ENCODE data around the gene CENPT. TPM values are rescaled to one million over a fixed set of nuclear protein-coding genes. Genes with fewer than 3 reads are reported as not detected.

Gene CENPT, protein sequence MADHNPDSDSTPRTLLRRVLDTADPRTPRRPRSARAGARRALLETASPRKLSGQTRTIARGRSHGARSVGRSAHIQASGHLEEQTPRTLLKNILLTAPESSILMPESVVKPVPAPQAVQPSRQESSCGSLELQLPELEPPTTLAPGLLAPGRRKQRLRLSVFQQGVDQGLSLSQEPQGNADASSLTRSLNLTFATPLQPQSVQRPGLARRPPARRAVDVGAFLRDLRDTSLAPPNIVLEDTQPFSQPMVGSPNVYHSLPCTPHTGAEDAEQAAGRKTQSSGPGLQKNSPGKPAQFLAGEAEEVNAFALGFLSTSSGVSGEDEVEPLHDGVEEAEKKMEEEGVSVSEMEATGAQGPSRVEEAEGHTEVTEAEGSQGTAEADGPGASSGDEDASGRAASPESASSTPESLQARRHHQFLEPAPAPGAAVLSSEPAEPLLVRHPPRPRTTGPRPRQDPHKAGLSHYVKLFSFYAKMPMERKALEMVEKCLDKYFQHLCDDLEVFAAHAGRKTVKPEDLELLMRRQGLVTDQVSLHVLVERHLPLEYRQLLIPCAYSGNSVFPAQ
- 20.6 and 27.5 TPM in 2 replicates for total RNA-seq

DNA sequence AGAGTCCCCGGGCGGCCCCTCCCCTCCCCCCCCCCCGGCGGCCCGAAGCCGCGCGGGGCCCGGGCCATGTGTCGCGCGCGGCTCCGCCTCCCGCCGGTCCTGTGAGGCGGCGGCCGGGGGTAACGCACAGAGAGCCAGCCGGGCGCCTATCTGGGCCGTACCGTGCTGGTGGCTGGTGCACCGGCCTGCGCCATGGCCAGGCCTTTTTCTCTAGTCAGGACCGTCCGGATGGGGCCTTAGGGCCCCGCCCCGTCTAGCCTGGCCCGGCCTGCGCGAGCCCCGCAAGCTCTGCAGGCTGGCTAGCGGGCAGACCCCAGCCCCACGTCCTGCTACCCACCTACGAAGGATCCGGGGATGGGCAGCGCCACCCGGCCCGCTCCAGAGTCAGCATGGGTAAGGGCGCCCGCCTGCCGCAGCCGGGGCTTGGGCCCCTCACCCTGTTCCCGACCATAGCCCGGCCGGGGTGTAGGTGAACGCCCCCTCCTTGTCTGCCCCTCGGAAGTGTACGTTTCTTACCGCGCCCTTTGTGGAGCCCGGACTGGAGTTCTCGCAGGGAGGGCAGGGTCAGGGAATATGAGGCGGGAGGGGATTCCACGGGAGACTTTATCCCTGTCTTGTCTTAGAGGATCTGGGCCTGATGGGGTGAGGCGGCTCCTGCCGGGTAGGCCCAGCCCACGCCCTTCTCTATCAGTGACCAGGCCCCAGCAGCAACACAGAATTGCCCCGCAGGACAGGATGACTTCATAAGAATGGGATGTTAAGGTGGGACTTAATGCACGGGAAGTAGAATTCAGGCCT is at the start of gene CENPT:
TSS of gene CENPT (minus strand) at position 630 of the 798 bp plus-strand sequence. CDS start 13,834 bp downstream, outside the sequence.

DNA sequence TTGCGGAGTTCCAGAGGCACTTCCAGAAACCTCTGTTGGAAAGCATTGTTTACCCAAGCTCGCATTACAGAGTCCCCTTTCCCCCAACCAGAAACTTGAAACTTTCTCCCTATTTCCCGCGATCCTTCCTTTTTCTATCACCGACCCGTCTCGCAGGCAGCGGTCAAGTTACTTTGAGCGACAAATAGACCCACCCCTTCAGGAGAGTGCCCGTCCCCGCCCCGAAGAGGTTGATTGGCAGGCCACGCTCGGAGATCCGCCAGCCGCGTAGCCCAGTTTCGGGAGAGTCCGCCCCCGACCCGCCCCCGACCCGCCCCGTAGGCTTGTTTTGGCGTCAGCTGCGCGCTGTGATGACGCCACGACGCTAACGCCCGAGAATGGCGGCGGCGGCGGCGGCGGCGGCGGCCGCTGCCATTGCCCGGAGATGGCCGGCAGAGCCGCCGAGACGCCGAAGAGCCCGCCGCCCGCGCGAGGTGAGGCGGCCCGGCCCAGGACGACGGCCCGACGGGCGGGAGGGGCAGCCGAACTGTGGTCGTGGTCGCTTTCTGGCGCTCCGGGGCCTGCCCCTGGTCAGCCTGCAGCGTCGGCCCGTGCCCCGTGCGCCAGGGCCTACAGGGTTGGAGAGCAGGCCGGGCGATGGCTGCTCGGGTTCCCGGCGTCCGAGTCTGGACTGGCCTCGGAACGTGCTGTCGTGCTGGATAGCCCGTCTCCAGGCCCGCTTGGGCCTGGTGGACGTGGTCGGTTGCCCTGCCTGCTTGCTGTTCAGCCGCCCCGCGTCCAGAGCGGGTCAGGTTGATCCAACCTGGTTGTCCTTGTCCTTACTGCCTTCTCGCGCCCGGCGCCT is 45.6 kb upstream of the CENPT start, which contains the start of gene PSKH1:
TSS of gene PSKH1 (plus strand) at position 356 of the 844 bp plus-strand sequence. CDS start 15,496 bp downstream, outside the sequence.

DNA sequence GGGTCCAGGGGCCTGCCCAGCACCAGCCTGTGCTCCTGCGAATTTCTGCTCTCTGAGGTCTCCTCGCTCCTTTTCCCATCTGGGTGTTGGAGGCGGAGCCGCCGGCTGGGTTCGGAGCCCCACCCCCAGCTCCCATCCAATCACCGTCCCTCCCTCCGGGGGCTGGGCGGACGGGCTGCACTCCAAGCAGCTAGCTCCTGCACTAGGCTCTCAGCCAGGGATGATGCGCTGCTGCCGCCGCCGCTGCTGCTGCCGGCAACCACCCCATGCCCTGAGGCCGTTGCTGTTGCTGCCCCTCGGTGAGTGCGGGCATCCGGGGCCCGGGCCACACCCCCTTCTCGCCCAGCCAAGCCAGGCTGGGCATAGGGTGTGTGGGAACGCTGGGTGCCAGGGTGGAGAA is 37.2 kb upstream of the CENPT start, which contains the start of gene NRN1L:
TSS of gene NRN1L (plus strand) at position 202 of the 400 bp plus-strand sequence. CDS start at position 221, 19 bp downstream.

DNA sequence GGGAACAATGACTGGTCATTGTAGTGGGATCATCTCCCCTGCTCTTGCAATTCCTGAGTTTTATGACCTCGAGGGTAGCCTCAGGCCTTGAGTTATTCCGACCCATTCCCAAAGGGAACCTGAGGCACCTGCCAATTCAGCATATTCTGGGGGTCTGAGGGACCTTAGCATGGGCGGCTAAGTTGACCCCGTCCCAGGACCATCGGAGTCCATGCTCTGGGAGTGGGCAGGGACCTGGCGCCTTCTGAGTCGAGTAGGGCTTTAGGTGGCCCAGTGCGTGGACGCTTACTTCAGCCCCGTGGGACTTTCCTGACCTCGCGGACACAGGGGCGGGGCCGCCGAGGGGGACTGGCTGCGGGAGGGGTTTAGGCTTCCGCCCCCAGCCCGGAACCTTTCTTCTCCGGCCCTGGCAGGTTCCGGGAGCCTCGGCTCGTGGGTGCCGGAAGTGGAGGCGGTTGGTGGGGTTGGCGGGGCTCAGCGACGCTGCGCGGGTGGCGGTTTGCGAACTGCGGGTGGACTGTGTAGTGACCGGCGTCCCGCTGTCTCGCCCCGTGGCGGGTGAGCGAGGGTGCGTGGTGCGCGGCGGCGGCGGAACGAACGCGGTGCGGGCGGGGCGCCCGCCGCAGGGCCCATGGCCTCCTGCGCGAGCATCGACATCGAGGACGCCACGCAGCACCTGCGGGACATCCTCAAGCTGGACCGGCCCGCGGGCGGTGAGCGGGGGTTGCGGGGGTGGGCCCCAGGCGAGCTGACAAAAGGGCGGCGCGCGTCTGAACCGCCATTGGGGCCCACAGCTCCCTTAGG is 25.3 kb upstream of the CENPT start, which contains the start of gene EDC4:
TSS of gene EDC4 (plus strand) at position 422 of the 804 bp plus-strand sequence. CDS start at position 632, 210 bp downstream.

DNA sequence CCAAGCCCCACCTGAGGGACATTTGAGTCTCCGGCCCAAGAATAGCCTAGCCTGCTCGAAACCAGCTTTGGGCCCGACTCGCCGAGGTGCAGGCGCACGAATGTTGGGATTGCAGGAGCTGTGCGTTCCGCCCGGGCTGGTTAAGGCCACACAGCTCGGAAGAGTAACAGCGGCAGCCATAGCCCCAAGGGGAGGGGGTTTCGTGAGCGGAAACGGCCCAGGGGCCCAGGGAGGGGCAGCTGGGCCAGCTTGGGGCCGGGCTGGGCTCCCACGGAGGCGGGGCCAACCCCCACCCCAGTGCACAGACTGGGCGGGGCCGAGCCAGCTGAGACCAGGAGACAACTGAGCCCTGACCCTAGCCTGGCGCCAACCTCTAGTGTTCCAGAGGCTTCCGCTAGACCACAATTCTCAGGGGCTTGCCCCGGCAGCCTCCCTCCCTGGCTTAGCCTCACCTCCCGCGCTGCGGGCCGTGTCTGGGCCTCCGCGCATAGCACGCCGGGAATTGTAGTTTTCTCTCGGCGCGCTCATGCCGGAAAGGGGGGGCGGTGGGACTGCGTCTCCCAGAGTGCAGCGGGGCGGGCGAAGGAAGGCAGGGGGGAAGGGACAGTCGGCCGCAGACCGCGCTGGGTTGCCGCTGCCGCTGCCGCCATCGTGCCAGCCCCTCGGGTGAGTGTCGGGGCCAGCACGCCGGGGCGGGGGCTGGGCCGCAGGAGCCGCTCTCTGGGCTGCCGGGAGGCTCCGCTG is 1.0 kb downstream of the CENPT start, which contains the start of gene NUTF2:
TSS of gene NUTF2 (plus strand) at position 614 of the 744 bp plus-strand sequence. CDS start 18,198 bp downstream, outside the sequence.

DNA sequence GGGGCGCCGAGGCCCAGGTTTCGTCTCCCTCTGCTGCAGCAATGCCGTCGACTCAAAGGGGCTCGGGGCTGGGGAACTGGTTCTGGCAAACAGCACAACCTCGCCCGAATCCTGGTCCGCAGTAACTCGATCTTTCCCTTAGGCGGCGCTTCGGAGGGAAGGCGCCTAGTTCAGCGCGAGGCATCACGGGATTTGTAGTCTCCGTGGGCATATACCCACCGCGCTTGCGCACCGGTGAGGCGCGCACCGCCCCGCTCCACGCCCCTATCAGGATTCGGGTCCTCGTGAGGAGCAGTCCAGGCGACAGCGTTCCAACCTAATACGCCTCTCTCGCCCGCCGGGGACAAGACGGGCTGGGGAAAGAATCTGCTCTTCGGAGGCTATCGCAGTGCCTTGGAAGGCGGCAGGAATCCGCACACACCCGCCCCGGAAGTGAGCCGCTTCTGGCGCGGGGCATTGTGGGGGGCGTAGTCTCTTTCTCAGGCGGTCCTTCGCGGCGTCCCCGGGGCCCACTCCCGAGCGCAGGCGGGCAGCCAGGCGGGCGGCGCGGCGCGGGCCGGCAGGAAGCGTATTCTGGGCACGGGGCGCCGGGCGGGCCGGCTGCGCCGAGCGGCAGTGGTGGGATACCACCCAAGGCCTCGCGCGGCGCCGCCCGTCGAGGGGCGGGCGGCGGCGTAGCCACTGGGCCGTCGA is 5.5 kb downstream of the CENPT start, which contains the start of gene THAP11:
TSS of gene THAP11 (plus strand) at position 505 of the 693 bp plus-strand sequence. CDS start 235 bp downstream, outside the sequence.

DNA sequence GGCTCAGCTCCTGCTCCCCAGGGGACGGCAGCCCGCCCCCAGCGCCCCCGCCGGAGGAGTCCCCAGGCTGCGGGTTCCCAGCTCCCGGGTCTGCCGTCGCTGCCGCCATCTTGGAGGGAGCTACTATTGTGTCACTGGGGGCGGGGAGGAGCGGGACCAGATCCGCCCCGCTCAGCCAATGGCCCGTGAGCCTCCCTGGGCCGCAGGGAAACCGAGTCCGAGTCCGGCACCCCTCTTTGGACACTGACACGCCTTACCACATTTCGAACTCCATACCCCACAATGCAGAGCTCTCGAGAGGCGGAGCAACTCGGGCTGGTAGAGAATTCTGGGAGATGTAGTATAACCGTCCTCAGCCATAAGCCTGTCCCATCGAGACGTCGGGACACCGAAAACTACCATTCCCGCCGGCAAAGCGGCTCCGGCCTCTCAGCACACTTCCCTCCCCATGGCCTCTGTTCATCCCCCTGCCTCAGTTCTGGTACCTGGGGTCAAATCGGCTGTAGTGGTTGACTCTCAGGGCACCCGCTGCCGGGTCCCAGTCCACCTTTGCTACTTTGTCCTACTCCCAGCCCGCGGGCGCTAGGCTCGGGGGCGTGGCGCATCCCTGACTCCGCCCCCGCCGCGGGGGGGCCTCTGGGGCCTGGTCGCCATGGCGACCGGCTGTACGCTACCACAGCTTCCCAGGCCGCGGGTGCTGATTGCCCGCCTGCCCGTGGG is 40.9 kb downstream of the CENPT start, which contains the start of the genes RANBP10 and TSNAXIP1:
TSS of gene RANBP10 (minus strand) at position 133 of the 720 bp plus-strand sequence. CDS start at position 109, 24 bp downstream.
TSS of gene TSNAXIP1 (plus strand) at position 462 of the 720 bp plus-strand sequence. CDS start 261 bp downstream, outside the sequence.

Other genes with a start within 250 kb of the CENPT start
- 0.19 and 0.26 TPM in 2 replicates for gene CARMIL2, start 202.5 kb downstream of the CENPT start, total RNA-seq
- gene ACD, start 187.4 kb downstream of the CENPT start, total RNA-seq: 9.6 and 13.7 TPM in 2 replicates
- gene PARD6A, start 186.7 kb downstream of the CENPT start, total RNA-seq: 2.5 and 3.4 TPM in 2 replicates
- gene ENKD1, start 180.9 kb downstream of the CENPT start, total RNA-seq: 17.7 and 19.7 TPM in 2 replicates
- 3.9 and 4.8 TPM in 2 replicates for gene C16orf86, start 180.9 kb downstream of the CENPT start, total RNA-seq
- gene GFOD2, start 128.4 kb downstream of the CENPT start, total RNA-seq: 13.8 and 15.2 TPM in 2 replicates
- gene RANBP10, start 41.1 kb downstream of the CENPT start, total RNA-seq: 3.6 and 4.7 TPM in 2 replicates
- gene TSNAXIP1, start 40.8 kb downstream of the CENPT start, total RNA-seq: 0.99 and 1.1 TPM in 2 replicates
- 27.5 and 28.2 TPM in 2 replicates for gene THAP11, start 5.4 kb downstream of the CENPT start, total RNA-seq
- 119 and 132 TPM in 2 replicates for gene NUTF2, start 760 bp downstream of the CENPT start, total RNA-seq
- 55.0 and 55.4 TPM in 2 replicates for gene EDC4, start 25.4 kb upstream of the CENPT start, total RNA-seq
- gene NRN1L, start 37.2 kb upstream of the CENPT start, total RNA-seq: not detected in 2 replicates
- gene PSKH1, start 45.6 kb upstream of the CENPT start, total RNA-seq: 14.0 and 16.2 TPM in 2 replicates
- 0.66 and 0.75 TPM in 2 replicates for gene CTRL, start 84.2 kb upstream of the CENPT start, total RNA-seq
- 61.7 and 76.1 TPM in 2 replicates for gene PSMB10, start 89.2 kb upstream of the CENPT start, total RNA-seq
- 6.0 and 8.2 TPM in 2 replicates for gene LCAT, start 96.4 kb upstream of the CENPT start, total RNA-seq
- 97.6 and 138 TPM in 2 replicates for gene SLC12A4, start 120.9 kb upstream of the CENPT start, total RNA-seq
- gene DPEP3, start 132.8 kb upstream of the CENPT start, total RNA-seq: not detected in 2 replicates
- gene DPEP2, start 151.8 kb upstream of the CENPT start, total RNA-seq: not detected in 2 replicates
- not detected in 2 replicates for gene DPEP2NB, start 168.2 kb upstream of the CENPT start, total RNA-seq
- 7.2 and 9.0 TPM in 2 replicates for gene DDX28, start 175.5 kb upstream of the CENPT start, total RNA-seq
- gene DUS2, start 175.6 kb upstream of the CENPT start, total RNA-seq: 13.2 and 18.0 TPM in 2 replicates
- 7.8 and 9.6 TPM in 2 replicates for gene NFATC3, start 237.7 kb upstream of the CENPT start, total RNA-seq

All from aortic smooth muscle cell (primary cell).